Stomach (tissue), 9 donors: Measurements from ENCODE around the gene DNAJC22. TPM values are rescaled to one million over a fixed set of nuclear protein-coding genes. Genes with fewer than 3 reads are reported as not detected.
A peak's percentile ranks its signal among the peaks of the same experiment; 100 is the strongest.

Experiments used
- DNase-seq, 2 donors: peaks; one replicate each; pipeline versions ENCODE4 v3.0.0 to v3.0.0-alpha.2; 2013 to 2019
- H3K27ac ChIP-seq, 5 donors: fragments of 200-600 bp in 4 of 5; sonication (generic) in 4 of 5; one replicate each; pipeline ENCODE4 v1.5.1; 2013 to 2019; ENCODE audit warnings: mild to moderate bottlenecking in 1 of 5, moderate library complexity in 1 of 5
- H3K27me3 ChIP-seq, 3 donors: fragments of 200-600 bp; sonication (generic); one replicate each; pipeline ENCODE4 v1.5.1; 2017 to 2019; ENCODE audit warnings: mixed run types in 1 of 3
- H3K36me3 ChIP-seq, 4 donors: fragments of 200-600 bp; sonication (generic); 1 replicate in 3 of 4; 2 replicates in 1 of 4; pipeline ENCODE4 v1.5.1; 2016 to 2019
- H3K4me1 ChIP-seq, 4 donors: fragments of 200-600 bp; sonication (generic); one replicate each; pipeline ENCODE4 v1.5.1; 2016 to 2019
- H3K4me3 ChIP-seq, 4 donors: fragments of 200-600 bp; sonication (generic) in 3 of 4; one replicate each; pipeline ENCODE4 v1.5.1; 2016 to 2019; ENCODE audit warnings: mild to moderate bottlenecking in 1 of 4
- H3K9me3 ChIP-seq, 4 donors: fragments of 200-600 bp; sonication (generic); one replicate each; pipeline ENCODE4 v1.5.1; 2016 to 2019
- EP300 ChIP-seq: sonication (generic); formaldehyde crosslinking; IDR thresholded peaks from one replicate; pipeline ENCODE4 v1.6.1; 2017; ENCODE audit warnings: antibody characterized with exemption
- POLR2A ChIP-seq, 4 donors: fragments of 450-650 bp; IDR thresholded peaks; one replicate each; pipeline ENCODE4 v1.6.1; 2016; ENCODE audit warnings: antibody characterized with exemption in 4 of 4, control low read depth in 2 of 4, mild to moderate bottlenecking in 1 of 4, moderate library complexity in 1 of 4
- POLR2AphosphoS5 ChIP-seq, 3 donors: sonication (generic); formaldehyde crosslinking; IDR thresholded peaks; one replicate each; pipeline ENCODE4 v1.6.1; 2016; ENCODE audit warnings: antibody characterized with exemption in 3 of 3
- WGBS, 5 donors: extraction: QIAGEN DNeasy Blood & Tissue Kit in 3 of 5; methylation state at CpG; one replicate each; pipeline versions ENCODE4 v1.1.5 to v1.1.7; 2013 to 2018; 5-methylcytosine and 5-hydroxymethylcytosine counted together
- intact Hi-C: fragments of 100-400 bp; cut with DNase I; formaldehyde crosslinking; loops from one replicate; pipeline ENCODE4 v1.15.1; 2023; ENCODE audit warnings: low total_unique reads
- polyA plus RNA-seq, 3 donors: library from polyadenylated mRNA; stranded (reverse); fragments of 200-250 nt; gene quantifications; one replicate each; pipeline ENCODE4 v1.2.3, GENCODE V29; 2013
- total RNA-seq, 5 donors: library from RNA; depleted of rRNA; stranded (reverse); fragments of >200 nt; gene quantifications; one replicate each; pipeline versions ENCODE4 v1.1.0 to v1.2.3, GENCODE V29; 2014 to 2016
- TF ChIP-seq, protein P1 (sequence below), 7 experiments: fragments of 450-650 bp in 4 of 7; fragments of 200-600 bp in 3 of 7; sonication (generic) in 3 of 7; IDR thresholded peaks; one replicate each; pipeline ENCODE4 v1.5.1; 2016 to 2019; ENCODE audit warnings: antibody characterized with exemption in 7 of 7, control low read depth in 2 of 7, mild to moderate bottlenecking in 1 of 7
- donor health status: healthy with polysubstance abuse.
- donor health status: Bipolar disorder and iron deficiency.
- donor health status: healthy.

DNAJC22 gene
- total and polyA plus RNA-seq, 8 donors, result 1.5 to 54.7 (median 3.1) TPM; not detected in 1

GRCh38 chr12:49342066-49342913, 4.4 kb upstream of the DNAJC22 start:
- Histone ChIP-seq H3K27me3 (peaks cover 10 to 98% (median 42%) of the 10 kb centered on the region in 3 donors), H3K9me3 (no peaks in the 10 kb centered on the region), H3K4me3 (peak overlapping the region; percentile 39 to 57 (median 46)), H3K27ac (peak overlapping the region in 1 of 5 donors; percentile 14), H3K36me3 (no peaks in the 10 kb centered on the region), H3K4me1 (peaks cover 44 to 53% (median 49%) of the 10 kb centered on the region in 4 donors)
- 3 to 27% (median 6%) methylated on average over 21 to 58 of the region's 58 CpGs for WGBS, 5 donors
- DNase-seq, result peak; percentile 75 to 91
- TF ChIP-seq POLR2AphosphoS5 (IDR thresholded peaks at IDR 0.05), result no peak
- TF ChIP-seq POLR2A (IDR thresholded peaks at IDR 0.05), result no peak
- TF ChIP-seq, protein P1, sequence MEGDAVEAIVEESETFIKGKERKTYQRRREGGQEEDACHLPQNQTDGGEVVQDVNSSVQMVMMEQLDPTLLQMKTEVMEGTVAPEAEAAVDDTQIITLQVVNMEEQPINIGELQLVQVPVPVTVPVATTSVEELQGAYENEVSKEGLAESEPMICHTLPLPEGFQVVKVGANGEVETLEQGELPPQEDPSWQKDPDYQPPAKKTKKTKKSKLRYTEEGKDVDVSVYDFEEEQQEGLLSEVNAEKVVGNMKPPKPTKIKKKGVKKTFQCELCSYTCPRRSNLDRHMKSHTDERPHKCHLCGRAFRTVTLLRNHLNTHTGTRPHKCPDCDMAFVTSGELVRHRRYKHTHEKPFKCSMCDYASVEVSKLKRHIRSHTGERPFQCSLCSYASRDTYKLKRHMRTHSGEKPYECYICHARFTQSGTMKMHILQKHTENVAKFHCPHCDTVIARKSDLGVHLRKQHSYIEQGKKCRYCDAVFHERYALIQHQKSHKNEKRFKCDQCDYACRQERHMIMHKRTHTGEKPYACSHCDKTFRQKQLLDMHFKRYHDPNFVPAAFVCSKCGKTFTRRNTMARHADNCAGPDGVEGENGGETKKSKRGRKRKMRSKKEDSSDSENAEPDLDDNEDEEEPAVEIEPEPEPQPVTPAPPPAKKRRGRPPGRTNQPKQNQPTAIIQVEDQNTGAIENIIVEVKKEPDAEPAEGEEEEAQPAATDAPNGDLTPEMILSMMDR (IDR thresholded peaks at IDR 0.05), result peak in 5 of 7 experiments; percentile 43 to 83 (median 63)
- intact Hi-C loops, result no loop called here

- DNase-seq, result peak; percentile 24 to 69
- Histone ChIP-seq H3K27ac (no peak overlapping the region), H3K4me3 (peak overlapping the region; percentile 39 to 57 (median 46)), H3K9me3 (no peaks in the 10 kb centered on the region), H3K27me3 (peaks cover 10 to 98% (median 47%) of the 10 kb centered on the region in 3 donors), H3K4me1 (peaks cover 52 to 59% (median 54%) of the 10 kb centered on the region in 4 donors), H3K36me3 (no peaks in the 10 kb centered on the region)
- WGBS, 5 donors, result 3 to 14% (median 4%) methylated on average over 9 to 33 of the region's 33 CpGs
- intact Hi-C loops, result no loop called here
- TF ChIP-seq EP300, result no peak
- TF ChIP-seq, protein P1 (IDR thresholded peaks at IDR 0.05), result no peak
- no peak for TF ChIP-seq POLR2A (IDR thresholded peaks at IDR 0.05)
Measured at GRCh38 chr12:49342914-49343731, 3.6 kb upstream of the DNAJC22 start.

- no peak overlapping the region for H3K27ac ChIP-seq
- peaks cover 62 to 73% (median 67%) of the 10 kb centered on the region in 4 donors for H3K4me1 ChIP-seq
- TF ChIP-seq POLR2A (IDR thresholded peaks at IDR 0.05), result no peak
- TF ChIP-seq, protein P1 (IDR thresholded peaks at IDR 0.05), result no peak
- TF ChIP-seq POLR2AphosphoS5 (IDR thresholded peaks at IDR 0.05), result no peak
- TF ChIP-seq EP300, result no peak
- 25 to 54% (median 43%) methylated on average over 14 to 15 of the region's 15 CpGs for WGBS, 5 donors
- intact Hi-C loops, result no loop called here
- H3K4me3 ChIP-seq, result peak overlapping the region in 3 of 4 donors; percentile 34 to 60 (median 43)
- DNase-seq, result no peak
- H3K36me3 ChIP-seq, result no peaks in the 10 kb centered on the region
- H3K9me3 ChIP-seq, result no peaks in the 10 kb centered on the region
- peaks cover 10 to 98% (median 49%) of the 10 kb centered on the region in 3 donors for H3K27me3 ChIP-seq
Measured at GRCh38 chr12:49344486-49345050, 2.1 kb upstream of the DNAJC22 start.
